Stimulated activated CD4-positive, alpha-beta T cell treated with anti-CD3 and anti-CD28 coated beads, Interleukin-2, amount 100 ng/mL, for 4 hours (primary cell): ENCODE measurements around the gene RASGRF2.
"Not testable (repeated sequence)": the region's sequence is repeated elsewhere in the genome, so short reads cannot be mapped to it uniquely, and the experiment has no call there.

Experiments used
- DNase-seq: peaks from one replicate; pipeline ENCODE4 v3.0.0-alpha.2; 2020; ENCODE audit warnings: low read depth

Gene RASGRF2

DNA sequence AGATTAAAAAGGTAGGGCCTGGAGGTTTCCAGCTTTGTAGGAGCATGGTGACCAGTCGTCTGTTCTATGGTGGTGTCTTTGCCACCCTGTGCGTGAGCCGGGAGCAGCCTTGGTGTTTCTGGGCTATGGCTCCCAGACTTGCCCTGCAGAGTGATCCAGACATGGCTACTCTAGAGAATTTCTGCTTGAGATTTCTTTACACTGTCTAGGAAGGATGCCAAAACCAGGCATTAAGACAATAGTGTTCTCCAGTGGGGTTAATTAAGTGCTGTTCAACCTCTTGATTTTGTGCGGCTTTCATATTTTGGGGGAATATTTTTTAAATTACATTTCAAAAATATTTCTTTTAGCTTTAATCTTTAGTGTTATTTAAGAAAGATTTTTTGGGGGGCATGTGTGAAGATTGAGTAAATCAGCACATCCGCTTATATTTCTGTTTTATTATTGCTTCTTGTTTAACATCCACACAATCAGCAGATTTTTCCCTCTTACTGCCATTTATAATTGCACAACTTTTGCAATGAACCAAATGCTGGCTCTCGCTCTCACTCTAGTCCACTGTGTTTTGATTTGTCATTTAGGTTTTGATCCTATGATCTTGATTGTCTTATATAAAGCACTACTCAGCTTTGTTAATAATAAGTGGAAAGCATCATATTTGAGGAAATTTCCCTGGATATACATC lies 110.5 kb downstream of the RASGRF2 start:
- no peak for DNase-seq

DNA sequence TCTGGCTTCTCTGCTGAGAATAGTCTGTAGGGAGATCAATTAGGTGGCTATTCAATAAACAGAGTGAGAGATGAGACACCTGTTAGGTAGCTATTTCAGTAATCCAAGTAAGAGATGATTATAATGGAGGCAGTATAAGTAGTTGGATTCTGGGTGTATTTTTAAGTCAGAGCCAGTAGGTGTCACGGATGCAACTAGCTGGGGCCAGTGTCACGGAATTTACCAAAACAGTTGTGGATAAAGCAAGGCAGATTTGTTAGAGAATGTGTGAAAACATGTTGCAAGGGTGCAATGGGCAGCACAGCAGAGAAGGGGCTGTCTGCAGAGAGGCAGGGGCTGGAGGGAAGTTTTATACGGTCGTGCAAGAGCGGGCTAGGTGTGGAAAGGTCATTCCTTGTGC lies 114.9 kb downstream of the RASGRF2 start:
- no peak for DNase-seq

DNA sequence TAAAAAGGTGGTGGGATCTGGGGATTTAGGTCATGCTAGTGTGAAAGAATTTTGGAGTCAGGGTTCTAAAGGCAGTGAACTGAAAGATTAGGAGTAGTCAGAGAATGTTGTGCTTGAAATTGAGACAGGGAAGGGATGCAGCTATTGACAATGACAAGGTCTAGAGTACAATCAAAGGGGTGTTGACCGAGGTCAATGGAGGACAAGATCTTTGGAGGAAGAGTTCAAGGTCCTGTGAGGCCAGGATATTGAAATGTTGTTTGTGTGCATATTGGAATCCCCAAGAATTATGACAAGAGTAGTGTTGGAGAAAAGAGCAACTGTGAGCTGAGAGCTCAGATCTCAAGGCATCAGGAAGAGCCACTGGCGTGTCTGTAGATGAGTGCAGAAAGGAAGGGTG lies 116.9 kb downstream of the RASGRF2 start:
- no peak for DNase-seq

DNA sequence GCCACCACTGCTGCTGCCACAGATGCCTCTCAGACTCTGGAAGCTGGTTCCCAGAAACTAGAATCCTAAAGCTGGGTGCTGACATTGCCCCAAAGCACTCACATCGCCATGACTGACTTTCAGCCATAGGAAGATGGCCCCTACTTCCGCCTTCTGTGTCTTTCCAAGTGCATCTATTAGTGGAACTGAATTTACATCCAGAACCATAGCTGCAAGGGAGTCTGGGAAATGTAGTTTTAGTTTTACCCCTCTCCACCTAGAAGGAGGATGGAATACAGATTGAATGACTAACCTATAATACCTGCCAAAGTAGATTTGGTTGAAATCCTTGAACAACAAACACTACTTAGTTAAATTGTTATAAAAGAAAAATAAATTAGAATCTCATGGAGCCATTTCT lies 118.8 kb downstream of the RASGRF2 start:
- no peak for DNase-seq

DNA sequence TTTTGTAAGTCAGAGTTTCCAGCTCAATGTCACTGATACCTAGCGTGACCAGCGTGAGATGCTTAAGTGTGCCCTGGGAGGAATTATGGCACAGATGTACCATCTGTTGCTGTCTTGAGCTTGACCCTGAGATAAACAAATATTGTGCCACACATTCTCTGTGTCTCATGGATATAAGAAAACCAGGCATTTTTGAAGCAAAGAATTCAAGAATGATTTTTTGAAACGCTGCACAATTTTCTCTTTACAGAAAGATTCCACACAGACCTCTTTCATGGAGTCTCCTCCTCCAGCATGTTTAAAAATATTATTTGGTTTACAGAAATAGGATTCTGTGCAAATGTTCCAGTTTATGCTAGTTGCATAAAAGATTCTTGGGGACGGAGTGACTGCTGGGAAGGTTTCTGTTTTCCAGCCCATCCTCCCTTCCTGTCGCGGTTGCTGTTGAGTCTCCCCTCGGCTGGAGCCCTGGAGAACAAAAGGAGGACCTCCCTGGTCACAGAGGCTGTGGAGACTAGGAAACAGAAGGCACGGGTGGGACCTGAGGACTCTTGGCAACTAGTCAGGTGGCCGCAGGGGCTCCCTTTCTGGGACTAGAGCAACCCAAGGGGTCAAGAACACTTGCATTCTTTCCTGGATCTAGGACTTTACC lies 120.8 kb downstream of the RASGRF2 start:
- DNase-seq: no peak

DNA sequence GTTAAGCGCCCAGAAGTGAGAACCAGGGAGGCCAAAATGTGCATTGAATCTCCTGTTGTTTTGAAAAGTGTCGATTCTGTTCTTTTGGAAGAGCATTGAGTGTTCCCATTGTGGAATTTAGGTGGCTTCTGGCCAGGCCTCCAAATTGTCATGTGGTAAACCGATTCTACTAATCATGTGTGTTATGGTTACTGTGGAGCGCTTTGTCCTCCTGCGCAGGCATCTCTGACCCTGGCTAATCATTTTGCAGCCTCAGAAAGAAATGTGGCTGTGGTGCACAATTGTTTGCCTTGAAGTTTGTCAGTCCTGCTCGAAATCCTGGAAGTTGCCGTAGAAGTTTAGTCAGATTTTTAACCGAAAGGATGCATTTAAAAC lies 121.3 kb downstream of the RASGRF2 start:
- no peak for DNase-seq

DNA sequence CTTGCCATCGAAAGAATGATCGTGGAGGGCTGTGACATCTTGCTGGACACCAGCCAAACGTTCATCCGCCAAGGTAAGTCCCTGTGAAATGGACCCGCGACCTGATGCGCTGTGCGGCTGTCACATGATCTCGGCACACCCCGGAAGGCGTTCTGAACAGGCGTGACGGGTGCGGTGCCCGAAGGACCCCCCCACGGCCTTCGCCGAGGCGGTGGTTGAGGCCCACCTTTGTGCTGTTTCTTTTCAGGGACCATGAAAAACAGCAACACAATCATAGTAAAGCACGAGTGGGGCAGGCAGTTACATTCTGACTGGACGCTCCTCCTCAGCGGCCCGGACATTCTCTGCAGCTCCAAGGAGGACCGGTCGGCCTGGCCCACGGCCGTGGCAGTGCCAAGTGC lies 126.7 kb downstream of the RASGRF2 start:
- DNase-seq: no peak

DNA sequence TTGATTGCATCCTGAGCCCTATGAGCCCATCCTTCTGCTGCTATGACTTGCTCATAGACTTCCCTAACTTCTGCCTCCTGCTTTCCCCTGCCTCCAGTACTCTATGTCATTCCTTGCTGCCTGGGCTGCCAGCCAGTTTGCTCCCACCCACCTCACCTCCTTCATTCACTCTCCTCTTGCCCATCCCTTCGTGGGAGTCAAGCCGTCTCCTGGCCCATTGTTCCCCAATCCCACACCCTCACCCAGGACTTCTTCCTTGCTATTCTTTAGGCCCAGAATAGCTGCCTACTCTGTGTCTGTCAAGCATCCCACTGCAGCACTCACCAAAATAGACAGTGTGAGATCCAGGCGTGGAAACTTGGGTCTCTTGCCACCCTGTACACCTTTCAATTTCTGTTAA lies 131.0 kb downstream of the RASGRF2 start:
- no peak for DNase-seq

DNA sequence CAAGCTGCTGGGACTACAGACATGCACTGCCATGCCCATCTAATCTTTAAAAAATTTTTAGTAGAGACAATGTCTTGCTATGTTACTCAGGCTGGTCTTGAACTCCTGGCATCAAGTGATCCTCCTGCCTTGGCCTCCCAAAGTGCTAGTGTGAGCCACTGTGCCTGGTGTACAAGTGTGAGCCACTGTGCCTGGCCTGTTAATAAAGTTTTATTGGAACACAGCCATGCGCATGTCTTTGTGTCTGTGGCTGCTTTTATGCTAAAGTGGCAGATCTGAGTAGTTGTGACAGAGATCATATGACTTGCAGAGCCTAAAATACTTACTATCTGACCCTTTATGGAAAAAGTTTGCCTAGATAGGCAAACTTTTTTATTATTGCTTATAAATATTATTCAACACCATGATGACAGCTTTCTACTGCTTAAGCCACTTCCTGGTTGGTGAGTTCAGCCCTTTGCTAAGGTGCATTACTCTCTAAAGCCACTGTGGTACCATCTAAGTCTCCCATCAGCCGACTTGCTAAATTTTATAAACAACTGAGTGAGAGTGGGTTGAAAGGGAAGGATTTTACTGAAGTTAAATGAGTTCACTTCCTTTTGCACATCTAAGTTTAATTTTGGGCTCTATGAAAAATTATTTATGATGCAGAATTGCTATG lies 133.5 kb downstream of the RASGRF2 start:
- no peak for DNase-seq

DNA sequence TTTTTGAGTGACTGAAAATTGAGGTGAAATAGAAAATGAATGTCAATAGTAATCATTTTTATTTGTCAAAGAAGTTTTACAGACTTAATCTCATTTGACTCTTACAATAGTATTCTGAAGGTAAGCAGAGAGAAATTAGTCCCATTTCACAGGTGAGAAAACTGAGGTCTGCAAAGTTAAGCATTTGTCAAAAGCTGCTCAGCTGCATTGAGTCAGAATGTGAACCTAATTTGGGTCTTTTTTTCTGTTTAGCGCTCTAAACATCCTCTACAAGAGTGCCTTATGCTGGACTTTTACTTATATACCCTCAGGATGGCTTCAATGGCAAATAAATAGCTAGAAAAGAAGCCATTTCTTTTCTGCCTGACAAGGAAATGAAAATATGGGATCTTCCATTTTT lies 135.7 kb downstream of the RASGRF2 start:
- no peak for DNase-seq

DNA sequence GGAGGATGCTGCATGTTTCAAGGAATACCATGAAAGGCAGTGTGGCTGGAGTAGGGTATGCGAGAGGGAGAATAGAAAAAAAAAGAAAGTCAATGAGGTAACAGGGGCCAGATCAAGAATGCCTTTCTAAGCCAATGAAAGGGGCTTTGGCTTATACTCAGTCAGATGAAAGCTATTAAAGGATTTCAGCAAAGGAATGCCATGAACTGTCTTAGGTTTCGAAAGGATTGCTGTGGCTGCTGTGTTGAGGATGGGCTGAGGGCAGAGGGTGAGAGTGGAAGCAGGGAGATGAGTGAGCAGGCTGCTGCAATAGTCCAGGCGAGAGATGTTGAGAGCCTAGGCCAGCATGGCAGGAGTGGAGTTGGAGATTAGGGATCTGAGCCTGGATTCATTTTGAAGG lies 137.6 kb downstream of the RASGRF2 start:
- DNase-seq: no peak

DNA sequence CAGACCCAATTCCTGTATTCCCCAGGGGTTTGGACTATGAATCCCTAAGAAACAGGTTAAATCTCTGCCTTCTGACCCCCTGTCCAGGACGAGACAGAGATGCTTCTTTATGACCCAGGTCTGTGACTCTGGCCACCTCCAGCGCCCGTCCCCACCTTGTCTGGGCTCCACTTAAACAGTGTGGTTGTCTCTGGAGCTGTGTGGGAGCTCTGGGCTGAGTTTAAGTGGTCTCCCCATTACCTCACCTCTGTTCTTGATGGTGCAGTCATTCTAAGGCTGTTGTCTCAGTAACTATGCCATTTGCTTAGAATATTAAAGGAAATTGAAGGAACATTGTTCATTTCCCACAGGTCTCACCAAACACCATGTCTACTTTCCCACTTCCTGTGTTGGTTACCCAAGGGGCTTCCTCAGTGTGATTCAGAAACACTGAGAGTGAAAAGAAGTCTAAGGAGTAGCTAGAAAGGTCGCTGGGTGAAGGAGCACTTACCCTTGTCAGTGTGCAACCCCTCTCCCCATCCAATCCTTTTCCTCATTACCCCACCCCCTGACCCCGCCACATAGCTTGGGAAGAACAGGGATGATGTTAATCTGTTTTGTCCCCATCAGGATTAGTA lies 145.2 kb downstream of the RASGRF2 start:
- no peak for DNase-seq

DNA sequence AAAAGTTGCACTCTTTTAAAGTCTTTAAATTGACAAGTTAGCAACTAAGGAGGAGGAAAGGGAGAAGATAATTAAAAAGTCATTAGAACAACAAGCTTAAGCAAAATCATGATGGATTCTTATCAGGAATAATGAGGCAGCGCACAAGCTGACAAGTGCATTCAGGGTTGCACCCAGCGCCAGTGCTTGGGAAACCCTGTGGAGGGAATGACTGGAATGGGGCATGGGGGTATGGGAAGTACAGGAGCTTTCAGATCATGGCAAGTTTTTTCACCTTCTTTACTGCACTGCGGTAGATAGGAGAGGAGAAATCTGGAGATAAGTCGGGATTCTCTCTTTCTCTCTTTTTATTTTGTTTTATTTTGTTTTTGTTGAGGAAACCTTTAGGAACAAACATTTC lies 155.1 kb downstream of the RASGRF2 start:
- DNase-seq: no peak

DNA sequence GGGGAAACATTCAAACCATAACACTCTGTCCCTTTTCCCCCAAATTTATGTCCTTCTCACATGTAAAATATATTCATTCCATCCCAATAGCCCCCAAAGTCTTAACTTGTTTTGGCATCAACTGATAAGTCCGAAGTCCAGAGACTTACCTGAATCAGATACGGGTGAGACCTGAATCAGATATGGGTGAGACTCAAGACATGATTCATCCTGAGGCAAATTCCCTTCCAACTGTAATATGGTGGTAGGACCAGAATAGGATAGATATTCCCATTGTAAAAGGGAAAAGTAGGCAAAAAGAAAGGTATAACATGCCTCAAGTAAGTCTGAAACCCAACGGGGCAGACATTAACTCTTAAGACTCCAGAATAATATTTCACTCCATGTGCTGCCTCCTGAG lies 157.4 kb downstream of the RASGRF2 start:
- no peak for DNase-seq

DNA sequence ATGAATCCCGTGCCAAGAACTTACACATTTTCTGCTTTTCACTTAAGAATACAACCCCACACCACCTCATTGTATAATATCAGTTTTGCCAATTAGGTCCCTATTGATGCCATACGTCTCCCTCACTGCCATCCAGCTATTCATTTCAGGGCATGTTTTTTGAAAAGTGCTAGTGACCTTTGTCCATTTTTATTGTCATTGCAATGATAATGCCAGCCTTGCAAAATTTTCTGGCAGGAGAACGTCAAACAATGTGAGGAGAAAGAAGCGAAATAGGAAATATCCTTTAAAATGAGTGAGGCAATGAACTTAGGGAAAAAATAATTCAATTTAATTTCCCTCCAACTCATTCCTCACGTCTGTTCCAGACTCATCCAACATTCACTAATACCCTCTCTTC lies 161.1 kb downstream of the RASGRF2 start:
- no peak for DNase-seq

DNA sequence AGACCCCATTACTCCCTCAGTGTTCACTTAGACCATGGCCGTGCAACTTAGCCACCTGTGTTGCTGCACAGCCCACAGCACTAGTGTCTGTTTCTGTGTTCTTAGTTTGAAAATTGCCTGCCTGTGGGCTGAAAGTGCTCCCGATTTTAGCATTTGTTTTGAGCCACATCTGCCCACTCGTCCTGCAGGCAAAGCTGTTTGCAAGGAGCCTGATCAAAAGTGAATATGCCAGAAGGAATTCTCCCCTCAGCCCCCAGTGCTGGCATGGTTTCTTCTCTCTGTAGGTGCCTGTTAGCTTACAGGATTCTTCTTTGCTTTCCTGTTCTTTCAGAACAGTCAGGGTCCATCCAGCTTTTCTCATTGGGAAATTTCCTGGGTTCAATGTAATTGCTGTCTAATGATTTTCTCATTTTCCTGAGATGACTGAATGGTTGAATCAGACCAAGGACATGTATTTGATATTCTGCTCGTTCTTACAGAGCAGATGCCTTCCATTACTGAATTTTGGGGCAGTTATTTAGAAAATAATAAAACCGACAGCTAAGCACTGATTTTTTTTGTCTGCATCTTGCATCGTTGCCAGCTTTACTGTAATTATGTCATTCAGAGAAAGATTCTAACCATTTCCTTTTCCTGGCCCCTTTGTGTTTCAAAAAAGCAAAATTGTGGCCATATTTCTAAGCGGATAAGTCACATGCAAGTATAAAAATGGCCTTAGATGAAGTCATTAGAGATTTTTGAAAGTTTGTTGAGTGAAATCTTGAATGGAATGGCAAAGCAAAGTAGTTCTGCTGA lies 161.9 kb downstream of the RASGRF2 start:
- no peak for DNase-seq

DNA sequence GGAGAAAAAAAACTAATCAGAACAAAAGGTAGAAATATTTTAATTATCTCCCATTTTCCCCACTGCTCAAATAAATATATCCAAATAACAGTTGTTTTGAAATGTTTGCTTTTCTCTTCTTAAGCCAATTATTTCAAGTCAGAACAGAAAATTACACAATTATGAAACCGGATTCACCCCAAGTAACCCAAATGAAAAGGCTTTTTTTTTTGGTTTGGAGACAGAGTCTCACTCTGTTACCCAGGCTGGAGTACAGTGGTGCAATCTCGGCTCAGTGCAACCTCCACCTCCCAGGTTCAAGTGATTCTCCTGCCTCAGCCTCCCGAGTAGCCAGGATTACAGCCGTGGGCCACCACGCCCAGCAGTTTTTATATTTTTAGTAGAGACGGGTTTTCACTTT lies 164.5 kb downstream of the RASGRF2 start:
- not testable (repeated sequence) for DNase-seq

DNA sequence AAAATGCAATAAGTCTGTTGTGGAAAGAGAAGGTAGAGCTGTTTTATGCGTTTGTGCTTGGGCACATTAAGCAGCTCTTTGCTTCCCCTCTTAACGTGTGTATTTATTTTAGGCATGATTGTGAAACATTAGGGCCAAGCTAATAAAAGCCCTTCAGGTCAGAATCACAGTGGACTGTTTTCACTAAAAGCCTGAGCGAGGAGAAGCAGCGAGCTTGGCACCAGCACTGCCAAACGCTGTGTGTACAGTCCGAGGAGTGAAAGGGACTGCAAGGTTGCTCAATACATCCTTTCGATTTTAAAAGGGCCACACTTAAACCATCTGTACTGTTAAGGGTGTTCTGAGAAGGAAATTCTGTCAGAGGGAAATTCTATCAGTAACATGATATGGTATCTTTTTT lies 165.8 kb downstream of the RASGRF2 start:
- DNase-seq: no peak

DNA sequence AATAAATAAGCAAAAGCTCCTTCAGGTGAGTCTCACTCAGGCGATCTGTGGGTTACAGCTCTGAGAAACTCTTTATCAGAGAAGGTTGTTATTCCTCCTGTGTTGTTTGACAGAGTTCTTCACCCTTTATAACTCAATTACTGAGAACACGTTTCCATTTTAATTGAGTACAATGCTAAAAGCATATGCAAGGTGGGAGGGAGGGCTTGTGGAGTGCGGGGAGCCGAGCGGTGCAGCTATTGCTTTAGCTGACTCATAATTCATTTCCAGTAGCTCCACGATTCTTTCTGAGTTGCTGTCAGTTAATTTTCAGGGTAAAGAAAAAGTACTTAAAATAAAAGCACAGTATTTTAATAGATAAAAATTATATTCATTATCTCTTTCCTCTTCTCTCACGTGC lies 168.3 kb downstream of the RASGRF2 start:
- DNase-seq: no peak

DNA sequence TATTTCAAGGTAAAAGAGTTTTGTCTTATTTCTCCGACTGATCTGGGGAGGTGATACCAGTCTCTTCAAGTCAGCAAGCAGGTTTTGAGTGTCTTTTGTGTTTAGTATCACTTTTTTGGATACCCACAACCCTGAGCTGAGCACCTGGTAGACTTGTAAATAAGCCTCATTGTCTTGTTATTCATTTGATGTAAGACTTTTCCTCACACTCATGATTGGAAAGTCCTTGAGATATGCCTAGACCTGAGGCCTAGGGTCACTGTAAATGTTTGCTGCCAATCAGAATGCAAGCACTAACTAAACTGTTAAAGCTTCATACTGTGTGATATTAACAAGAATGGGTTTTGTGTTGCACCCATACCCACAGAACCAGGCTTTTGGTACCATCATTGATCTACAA lies 172.2 kb downstream of the RASGRF2 start:
- DNase-seq: no peak

DNA sequence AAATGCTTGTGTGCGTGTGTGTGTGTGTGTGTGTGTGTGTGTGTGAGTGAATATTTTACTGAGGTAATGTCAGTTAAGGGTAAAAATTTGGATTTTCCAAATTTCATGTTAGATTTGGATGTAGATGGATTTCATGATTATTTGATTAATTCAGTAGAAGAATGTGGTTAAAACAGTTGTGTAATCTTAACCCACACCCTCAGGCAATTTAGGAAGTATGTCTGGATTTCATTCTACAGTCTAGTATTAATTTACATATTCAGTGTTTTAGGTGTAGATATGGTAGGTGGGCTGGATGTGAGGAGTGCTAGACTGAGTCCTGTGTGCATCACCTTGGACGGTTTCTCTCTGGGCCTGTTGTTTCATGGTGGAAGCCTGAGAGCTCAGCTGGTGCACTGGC lies 173.9 kb downstream of the RASGRF2 start:
- DNase-seq: no peak

DNA sequence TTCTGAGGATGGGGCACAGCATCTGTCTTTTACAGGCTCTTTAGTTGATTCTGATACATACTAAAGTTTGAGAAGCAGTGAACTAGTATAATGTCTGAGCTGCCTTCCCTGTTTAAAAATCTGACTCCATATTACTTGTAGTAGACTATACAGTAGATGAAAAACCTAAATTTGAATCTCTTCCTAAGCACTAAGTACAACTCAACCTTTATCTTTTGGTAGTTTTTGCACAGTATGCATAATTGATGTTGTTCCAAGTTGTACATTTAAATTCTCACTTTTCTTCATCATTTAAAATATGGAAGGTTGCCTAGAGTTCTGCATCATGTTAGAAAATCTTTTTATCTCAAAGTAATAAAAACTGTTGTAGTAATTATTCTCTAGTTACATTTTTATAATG lies 174.4 kb downstream of the RASGRF2 start:
- DNase-seq: no peak
